HG03565 (cell line): Measurements from ENCODE around the gene ABCB11.

Experiments
- ATAC-seq: cut with Tn5 transposase; IDR thresholded peaks from one replicate; pipeline ENCODE4 v1.9.1; 2021; ENCODE audit warnings: mild to moderate bottlenecking, moderate library complexity; ENCODE audit not compliant: unreplicated experiment

ABCB11 gene

DNA sequence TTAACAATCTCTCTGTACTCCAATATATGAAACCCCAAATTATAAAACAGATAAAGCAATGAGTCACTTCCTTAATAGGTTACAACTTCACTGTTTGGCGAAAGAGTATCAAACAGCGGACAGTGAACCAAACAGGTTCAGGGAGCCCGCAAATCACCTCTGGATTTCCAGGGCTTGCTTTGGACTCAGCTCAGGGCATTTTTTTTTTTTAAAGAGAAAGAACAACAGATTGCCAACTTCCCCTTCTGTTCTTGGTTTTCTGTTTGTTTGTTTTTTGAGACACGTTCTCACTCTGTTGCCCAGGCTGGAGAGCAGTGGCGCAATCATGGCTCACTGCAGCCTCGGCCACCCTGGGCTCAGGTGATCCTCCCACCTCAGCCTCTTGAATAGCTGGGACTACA, 52.7 kb downstream of the ABCB11 start:
- no peak for ATAC-seq

DNA sequence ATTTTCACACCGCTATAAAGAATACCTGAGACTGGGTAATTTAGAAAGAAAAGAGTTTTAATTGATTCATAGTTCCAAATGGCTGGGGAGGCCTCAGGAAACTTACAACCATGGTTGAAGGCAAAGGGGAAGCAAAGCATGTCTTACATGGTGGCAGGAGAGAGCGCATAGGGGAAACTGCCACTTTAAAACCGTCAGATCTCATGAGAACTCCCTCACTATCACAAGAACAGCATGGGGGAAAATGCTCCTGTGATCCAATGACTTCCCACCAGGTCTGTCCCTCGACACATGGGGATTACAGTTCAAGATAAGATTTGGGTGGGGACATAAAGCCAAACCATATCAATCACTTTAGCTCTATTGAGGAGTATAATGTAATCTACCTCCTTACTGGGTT, 53.5 kb downstream of the ABCB11 start:
- no peak for ATAC-seq

DNA sequence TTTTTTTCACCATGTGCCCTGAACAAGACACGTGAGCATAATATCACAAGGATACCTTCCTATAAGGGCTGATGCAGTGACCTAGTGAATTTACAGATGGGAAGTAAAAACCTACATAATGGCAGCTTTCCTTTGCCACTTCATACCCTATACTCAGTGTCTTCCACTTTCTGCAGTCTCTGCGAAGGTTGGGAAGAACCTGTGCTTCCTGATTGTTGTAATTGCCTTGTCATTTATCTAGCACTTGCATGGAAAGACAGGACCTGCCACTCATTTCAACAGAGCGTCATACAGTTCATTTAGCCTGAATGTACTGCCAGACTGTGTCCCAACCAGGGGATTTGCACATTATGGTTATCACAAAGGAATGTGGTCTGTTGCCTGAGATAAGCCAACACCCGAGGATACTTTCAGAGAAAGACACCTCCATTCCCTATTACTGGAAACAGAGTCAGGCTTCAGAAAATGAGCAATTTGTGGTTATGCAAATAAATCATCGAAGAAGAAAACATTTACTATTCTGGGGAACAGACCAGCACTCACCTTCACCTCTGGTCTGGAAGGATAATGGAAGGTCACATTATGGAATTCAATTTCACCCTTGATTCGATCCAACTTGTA, 55.0 kb downstream of the ABCB11 start:
- ATAC-seq = no peak

DNA sequence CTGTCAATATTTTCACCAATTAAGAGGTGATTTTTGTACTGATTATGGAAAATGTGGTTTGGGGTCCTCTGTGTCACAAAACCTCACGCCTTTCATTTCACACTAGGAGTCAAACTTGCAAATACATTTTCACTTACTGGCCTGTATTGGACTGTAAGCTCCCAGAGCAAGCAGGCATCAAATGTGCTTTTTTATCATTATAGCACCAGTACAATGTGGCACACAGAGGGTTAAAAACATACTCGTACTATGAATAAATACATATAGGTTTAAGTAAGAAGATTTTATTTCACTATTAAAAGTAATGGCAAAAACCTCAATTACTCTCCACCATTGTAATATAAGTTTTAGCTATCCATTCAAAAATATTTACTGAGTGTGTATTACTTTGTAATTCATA, 56.7 kb downstream of the ABCB11 start:
- no peak for ATAC-seq

DNA sequence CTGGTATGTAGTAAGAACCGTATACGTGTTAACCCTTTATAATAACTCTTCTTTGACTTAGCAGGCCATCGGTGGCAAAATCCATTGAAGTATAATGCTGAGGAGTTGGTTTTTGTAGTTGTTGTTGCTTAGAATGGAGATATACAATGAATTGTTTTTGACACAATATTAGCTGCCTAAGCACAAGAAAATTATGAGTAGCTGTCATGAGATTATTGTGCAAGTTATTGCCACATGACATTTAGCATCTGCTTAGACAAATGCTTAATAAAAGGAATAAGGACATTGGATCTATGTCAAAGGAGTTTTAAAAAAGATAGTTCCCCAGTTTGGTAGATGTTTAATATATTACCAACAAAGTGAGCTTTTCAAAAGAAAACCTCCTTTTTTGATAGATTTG, 59.9 kb downstream of the ABCB11 start:
- ATAC-seq = no peak

DNA sequence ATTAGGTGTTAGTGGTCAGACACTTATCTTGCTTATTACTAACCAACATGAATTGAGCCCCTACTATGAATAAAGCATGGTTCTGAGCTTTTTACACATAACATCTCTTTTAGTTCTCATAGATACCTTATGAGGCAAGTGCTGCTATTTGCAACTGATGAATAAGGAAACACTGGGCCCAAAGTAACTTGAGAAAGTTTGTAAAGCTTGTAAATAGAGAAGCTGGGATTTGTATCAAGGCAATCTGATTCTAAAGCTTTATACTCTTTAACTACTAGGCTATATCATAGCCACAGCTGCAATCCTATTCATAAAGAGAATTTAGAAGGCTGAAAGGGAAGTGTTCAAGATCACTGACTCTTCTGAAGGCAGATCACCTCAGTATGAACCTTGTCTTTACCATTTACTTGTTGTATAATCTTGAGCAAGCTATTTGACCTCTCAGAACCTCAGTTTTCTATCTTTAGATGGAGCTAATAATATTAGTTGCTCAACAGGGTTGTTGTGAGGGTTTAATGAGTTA, 60.4 kb downstream of the ABCB11 start:
- no peak for ATAC-seq

DNA sequence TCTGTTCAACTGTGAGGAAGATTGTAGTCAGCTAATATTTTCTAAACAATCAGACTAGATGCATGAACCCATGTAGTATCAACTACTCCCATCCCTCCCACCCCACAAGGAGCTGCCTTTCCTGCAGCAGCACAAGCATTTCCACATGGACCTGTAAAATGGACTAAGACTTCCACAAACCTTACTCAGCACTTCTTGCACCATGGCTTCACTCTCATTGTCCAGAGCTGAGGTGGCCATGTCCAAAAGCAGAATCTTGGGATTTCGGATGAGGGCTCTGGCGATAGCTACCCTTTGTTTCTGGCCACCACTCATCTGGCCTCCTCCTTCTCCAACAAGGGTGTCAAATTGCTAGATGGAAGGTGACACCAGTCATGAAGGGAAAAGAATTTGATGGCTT, 61.3 kb downstream of the ABCB11 start:
- ATAC-seq = no peak

DNA sequence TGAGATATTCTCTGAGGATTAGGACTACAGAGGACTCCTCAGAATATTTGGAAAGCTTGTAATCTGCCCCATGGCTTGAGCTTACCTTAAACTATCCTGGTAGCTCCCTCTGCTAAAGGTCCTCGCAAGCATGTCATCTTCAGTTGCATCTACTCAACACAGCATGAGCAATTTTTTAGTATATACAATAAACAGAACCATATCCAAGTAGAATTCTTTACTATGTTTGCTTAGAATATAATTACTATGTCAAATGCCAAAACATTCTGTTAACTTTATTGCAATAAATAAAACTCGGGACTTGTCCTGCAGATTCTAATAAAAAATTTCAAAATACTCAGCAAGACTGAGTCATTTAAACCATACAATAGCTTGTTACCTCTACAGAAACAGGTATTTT, 62.8 kb downstream of the ABCB11 start:
- ATAC-seq = no peak

DNA sequence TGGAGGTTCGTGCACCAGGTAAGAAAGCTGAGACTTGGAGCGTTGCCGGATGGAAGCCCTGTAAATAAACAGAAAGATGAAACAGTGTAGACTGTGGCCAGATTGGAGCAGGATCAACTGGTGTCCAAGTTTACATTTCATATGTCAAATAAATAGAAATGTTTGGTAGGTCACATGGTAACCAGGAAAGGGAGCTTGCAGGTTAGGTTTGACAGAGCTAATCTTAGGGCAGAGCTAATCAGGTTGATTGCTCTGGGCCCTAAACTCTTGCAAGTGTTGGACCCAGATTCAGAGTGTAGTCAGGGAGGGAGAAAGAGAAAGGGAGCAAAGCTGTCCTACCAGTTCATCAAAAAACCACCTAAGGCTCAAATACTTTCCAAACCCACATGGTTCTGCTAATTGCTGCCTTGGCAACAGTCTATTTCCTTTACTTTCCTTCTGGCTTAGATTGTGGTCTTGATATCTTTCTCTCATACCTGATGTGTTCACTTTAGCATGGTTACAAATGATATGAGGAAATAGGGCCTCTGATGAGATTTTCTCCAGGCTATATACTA, 66.8 kb downstream of the ABCB11 start:
- no peak for ATAC-seq

DNA sequence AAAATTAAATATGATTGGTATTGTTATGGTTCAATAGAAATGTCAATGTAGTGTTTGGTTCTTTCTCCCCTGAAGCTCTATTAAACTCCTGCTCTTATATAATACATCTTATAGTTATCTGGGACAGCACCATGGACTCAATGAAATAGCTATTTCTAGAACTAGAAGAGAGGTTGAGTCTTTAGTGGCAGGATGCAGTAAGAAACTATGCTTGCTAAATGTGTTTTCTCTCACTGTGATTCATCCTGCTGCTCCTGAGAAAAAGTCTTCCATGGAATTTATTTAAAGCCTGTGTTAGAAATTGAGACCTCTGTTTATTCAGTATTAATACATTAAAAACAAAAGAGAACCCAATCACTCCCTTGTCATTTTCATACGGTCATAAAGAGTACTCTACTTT, 68.5 kb downstream of the ABCB11 start:
- ATAC-seq = no peak

DNA sequence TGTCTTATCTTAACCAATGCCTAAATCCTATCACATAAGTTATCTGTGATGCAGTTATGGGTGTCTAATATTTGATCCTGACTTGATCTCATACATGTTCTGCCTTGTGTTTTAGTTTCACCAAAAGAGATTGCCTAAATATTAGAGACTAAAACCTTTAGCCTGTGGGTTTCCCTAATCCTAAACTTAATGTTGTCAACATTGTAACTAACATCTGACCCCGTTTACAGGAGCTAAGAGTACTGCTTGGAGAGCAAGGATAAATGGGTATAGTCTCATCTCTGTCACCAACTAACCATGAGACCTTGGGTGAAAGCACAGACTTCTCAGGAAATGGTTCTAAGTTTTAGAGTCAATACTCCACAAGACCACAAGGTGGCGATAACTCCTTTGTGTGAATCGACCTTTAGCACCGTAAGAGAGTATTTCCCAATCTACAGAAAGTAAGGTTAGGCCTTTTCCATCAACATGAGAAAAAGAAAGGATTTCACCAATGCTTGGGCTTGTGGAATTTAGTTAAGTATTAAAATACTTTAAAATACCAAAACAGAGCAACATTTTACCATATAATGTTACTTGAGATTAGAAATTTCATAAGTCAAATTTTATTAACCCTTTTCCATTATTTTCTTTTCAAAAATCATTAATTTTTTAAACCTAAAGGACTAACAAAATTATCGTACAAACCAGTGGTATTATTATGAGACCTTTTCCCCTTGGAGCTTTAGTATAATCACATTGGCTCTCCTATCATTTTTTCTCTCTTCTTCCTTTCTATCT, 69.5 kb downstream of the ABCB11 start:
- ATAC-seq = peak; percentile 89

DNA sequence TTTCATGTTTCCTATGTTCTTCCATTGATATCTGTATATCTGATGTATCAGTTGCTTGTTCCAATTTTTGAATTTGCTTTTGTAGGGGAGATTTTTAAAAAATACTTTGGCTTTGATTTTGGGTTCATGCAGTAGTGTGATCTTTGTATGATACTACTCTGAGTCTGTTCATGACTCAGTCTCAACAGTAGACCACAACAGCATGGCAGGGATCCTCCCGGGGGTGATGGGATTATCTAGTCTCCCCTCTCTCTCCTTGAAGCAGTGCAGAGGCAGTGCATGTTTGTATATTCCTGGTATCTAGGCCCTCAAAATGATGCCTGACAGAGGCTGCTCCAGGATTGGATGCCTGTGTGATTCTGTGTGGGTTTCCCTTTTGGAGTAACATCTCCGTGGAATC, 74.7 kb downstream of the ABCB11 start:
- no peak for ATAC-seq

DNA sequence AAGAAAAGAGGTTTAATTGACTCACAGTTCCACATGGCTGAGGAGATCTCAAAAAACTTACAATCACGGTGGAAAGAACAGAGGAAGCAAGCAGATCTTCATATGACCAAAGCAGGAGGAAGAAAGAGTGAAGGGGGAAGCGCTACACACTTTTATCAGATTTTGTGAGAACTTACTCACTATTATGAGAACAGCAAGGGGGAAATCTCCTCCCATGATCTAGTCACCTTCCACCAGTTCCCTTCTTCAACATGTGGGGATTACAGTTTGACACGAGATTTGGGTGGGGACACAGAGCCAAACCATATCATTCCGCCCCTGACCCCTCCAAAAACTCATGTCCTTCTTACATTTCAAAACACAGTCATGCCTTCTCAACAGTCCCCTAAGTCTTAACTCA, 75.8 kb downstream of the ABCB11 start:
- ATAC-seq = no peak

DNA sequence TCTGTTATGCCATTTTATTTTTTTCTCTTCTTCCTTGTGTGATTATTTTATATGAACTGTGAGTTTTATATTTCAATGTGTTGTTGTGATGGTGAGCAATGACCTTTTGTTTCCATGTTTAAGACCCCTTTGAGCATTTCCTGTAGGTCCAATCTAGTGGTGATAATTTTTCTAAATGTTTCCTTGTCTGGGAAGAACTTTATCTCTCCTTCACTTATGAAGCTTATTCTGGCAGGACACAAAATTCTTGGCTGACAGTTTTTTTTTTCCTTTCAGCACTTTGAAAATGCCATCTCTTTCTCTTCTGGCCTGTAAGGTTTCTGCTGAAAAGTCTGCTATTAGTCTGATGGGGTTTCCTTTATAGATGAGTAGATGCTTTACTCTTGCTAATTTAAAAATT, 76.9 kb downstream of the ABCB11 start:
- ATAC-seq = no peak

DNA sequence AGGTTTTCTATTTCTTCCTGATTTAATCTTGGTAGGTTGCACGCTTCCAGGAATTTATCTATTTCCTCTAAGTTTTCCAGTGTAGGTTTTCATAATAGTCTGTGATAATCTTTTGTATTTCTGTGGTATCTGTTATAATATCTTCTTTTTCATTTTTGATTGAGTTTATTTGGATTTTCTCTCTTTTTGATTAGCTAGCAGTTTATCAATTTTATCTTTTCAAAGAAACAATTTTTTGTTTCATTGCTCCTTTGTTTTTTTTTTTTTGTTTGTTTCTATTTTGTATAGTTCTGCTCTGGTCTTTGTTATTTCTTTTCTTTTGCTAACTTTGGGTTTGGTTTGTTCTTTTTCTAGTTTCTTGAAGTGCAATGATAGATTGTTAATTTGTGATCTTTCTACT, 78.7 kb downstream of the ABCB11 start:
- no peak for ATAC-seq

DNA sequence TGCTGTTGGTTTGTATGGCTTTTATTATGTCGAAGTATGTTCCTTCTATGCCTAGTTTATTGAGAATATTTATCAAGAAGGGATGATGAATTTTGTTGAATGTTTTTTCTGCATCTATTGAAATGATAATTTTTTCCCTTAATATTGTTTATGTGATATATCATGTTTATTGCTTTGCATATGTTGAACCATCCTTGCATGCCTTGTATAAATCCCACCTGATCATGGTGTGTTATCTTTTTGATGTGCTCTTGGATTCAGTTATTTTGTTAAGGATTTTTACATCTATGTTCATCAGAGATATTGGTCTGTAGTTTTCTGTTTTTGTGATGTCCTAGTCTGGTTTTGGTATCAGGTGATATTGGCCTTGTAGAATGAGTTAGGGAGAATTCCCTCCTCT, 79.3 kb downstream of the ABCB11 start:
- ATAC-seq = no peak

DNA sequence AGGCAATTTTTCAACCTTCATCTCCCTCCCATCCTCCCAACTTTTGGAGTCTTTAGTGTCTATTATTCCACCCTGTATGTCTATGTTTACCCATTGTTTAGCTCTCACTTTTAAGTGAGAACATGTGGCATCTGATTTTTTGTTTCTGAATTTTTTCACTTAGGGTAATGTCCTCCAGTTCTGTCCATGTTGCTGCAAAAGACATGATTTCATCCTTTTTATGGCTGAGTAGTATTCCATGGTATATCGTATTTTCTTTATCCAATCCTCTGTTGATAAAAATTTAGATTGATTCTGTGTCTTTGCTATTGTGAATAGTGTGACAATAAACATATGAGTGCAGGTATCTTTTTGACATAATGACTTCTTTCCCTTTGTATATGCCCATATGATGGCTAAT, 81.8 kb downstream of the ABCB11 start:
- no peak for ATAC-seq

DNA sequence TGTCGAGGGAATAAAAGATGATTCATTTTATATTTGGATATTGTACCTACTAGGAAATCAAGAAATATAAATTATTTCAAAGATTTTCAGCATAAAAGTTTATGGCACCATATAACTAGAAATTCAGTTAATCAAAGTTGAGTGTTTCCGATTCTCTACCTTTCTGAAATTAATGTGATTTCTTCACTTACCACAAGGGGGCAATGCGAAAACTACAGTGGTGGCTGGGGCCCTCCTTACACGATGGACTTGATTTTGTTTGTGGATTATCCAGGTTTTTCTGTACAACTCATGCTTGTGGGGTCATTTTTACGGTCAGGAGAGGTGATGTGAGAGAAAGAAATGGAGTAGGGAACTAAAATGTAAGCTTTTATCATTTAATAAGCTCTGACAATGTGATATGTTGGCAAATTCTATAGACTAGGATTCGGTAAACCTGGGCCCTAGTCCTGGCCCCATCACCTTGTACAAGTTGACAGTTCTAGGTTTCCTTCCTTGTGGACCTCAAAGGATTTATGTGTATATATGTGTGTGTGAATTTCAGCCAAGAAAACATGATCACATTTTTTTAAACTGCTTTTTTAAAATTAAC, 82.4 kb downstream of the ABCB11 start:
- peak; percentile 45 for ATAC-seq

DNA sequence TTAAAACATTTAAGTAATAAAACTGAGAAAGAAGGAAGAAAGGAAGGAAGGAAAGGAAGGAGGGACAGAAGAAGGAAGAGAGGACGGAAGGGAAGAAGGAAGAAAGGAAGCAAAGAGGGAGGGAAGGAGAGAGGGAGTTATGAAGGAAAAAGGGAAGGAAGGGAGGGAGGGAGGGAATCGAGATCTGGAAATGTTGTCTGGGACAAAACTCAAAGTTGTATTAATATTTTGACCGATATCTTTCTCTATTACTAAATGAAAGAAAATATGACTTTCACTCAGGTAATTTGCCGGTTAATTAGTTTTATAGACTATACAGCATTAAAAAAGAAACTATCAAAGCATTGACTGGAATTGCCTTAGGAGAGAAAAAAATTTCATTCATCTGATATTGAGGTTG, 85.6 kb downstream of the ABCB11 start:
- no peak for ATAC-seq

DNA sequence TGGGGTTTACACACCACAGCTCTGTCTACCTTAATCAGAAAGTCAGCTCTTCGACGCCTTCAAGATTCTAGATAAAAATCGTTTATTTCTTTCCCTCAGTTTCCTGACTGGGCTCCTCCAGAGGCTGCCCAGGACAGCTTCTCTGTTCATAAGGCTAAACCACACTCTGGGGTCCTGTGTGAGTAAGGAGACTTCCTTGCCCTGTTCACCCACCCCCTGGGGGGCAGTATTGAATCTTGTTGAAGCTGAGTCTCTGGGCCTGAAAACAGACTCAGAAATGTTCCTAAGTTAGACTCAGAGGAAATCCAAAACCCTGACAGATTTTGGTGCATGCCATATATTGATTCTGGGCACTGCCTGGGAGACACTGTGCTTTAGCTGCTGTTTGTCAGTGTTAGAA, 87.1 kb downstream of the ABCB11 start:
- no peak for ATAC-seq

DNA sequence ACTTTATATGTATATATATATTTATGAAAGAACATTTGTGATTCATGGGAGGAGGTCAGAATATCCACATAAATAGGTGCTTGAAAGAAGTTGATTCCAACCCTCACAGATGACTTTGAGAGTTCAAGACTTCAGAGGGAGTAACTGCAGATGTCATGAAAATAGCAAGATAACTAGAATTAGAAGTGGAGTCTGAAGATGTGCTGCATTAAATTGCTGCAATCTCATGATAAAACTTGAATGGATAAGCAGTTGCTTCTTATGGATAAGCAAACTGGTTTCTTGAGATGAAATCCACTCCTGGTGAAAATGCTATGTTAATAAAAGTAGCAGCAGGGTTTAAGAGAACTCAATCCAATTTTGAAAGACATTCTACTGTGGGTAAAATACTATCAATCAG, 89.8 kb downstream of the ABCB11 start:
- no peak for ATAC-seq

DNA sequence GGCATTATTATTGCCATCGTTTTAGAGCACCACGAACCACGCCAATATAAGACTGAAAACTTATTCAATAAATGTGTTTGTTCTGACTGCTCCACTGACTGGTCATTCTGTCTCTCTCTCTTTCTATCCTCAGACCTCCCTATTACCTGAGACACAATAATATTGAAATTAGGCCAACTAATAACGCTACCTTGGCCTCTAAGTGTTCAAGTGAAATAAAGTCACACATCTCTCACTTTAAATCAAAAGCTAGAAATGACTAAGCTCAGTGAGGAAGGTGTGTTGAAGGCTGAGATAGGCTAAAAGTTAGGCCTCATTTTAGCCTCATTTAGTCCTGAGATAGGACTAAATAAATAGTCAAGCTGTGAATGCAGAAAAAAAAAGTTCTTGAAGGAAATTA, 91.2 kb downstream of the ABCB11 start:
- peak; percentile 83 for ATAC-seq
